ENCODE measurements around the gene CHST8.

The CHST8 gene

DNA sequence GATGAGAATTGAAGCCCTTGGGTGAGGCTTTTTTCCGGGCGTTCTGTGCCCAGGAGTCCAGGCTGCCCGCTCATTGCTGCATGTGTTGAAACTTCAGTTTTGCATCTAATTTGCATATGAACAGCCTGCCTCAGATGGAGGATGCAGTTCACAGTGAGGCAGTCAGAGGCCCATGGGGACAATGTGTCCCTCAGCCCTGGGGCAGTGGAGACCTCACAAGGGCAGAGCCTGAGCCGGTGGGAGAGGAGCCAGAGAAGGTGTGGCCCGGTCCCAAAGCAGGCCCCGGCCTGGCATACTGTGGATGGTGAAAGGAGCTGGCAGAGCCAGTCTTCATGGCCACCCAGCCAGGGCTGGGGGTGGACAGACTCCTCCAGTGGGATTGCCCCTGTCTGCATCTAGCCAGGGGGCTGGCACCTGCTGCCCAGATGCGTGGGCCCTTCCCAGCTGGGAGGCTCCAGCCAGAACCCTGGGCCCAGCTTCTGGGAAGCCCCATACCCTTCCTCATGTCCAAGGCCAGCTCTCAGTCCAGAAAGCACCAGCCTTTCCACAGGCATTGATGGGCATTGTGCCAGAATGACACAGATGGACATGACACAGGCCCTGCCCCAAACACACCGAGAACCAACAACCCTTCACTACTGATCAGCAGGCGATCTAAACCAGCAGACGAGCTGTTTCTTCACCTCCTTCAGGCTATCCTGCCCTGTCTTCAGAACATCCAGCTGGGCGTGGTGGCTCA, 142.0 kb downstream of the CHST8 start:
- TF ChIP-seq, protein P1, sequence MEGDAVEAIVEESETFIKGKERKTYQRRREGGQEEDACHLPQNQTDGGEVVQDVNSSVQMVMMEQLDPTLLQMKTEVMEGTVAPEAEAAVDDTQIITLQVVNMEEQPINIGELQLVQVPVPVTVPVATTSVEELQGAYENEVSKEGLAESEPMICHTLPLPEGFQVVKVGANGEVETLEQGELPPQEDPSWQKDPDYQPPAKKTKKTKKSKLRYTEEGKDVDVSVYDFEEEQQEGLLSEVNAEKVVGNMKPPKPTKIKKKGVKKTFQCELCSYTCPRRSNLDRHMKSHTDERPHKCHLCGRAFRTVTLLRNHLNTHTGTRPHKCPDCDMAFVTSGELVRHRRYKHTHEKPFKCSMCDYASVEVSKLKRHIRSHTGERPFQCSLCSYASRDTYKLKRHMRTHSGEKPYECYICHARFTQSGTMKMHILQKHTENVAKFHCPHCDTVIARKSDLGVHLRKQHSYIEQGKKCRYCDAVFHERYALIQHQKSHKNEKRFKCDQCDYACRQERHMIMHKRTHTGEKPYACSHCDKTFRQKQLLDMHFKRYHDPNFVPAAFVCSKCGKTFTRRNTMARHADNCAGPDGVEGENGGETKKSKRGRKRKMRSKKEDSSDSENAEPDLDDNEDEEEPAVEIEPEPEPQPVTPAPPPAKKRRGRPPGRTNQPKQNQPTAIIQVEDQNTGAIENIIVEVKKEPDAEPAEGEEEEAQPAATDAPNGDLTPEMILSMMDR (IDR thresholded peaks at IDR 0.05; ENCODE audit: borderline replicate concordance, control extremely low read depth, extremely low read depth, insufficient read depth, missing control alignments) = no peak
- in situ Hi-C loops (cut with MboI; ENCODE audit: low sequenced_read_pairs, unreplicated experiment) = loop anchor here (10.0 to 25.0 kb wide), 2 partner anchors 339 to 527 kb away; partner anchors contain the start of gene SLC7A10
- DNase-seq (ENCODE audit: low spot score) = no peak

DNA sequence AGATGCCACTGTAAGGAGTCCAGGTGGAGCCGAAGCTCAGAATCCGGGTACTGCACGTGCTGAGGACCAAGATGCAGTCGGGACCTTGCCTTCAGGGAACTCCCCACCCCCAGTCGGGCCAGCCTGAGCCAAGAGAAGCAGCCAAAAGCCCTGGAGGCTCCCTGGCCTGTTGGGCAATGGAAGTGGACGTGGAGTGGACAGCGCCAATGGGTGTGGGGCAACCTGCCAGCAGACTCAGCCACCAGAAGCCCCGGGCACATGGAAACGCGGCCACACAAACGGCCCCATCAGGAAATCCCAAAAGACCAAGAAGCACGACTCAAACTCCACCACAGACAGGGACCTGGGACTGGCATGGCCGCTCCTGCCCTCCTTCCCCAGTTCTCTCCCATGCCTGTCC, 144.9 kb downstream of the CHST8 start:
- TF ChIP-seq, protein P1 (IDR thresholded peaks at IDR 0.05; ENCODE audit: borderline replicate concordance, control extremely low read depth, extremely low read depth, insufficient read depth, missing control alignments) = no peak
- in situ Hi-C loops (cut with MboI; ENCODE audit: low sequenced_read_pairs, unreplicated experiment) = loop anchor here (10.0 to 25.0 kb wide), 2 partner anchors 342 to 529 kb away; partner anchors contain the start of gene SLC7A10
- DNase-seq (ENCODE audit: low spot score) = no peak

DNA sequence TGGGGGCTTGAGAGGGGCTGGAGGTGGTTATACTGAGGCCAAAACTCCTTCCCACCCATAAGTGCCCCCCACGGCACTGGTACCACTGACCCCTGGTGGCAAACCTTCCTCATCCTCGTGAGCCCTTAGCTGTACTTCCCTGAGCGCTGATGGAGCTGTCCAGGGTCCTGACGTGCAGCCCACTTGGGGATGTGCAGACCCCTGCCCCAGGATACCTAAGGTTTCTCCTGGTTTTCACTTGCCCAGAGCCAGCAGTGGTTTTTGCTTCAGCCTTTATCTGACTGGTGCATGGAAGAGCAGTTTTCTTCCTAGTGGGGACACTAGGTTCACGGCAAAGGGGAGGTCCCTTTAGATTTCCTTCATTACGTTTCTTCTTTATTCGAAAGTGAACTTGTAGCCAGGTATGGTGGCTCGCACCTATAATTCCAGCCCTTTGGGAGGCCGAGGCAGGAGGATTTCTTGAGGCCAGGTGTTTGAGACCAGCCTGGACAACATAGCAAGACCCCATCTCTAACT, 146.2 kb downstream of the CHST8 start:
- TF ChIP-seq, protein P1 (IDR thresholded peaks at IDR 0.05; ENCODE audit: borderline replicate concordance, control extremely low read depth, extremely low read depth, insufficient read depth, missing control alignments) = no peak
- in situ Hi-C loops (cut with MboI; ENCODE audit: low sequenced_read_pairs, unreplicated experiment) = loop anchor here (10.0 to 25.0 kb wide), 2 partner anchors 343 to 531 kb away; partner anchors contain the start of gene SLC7A10
- DNase-seq (ENCODE audit: low spot score) = no peak

DNA sequence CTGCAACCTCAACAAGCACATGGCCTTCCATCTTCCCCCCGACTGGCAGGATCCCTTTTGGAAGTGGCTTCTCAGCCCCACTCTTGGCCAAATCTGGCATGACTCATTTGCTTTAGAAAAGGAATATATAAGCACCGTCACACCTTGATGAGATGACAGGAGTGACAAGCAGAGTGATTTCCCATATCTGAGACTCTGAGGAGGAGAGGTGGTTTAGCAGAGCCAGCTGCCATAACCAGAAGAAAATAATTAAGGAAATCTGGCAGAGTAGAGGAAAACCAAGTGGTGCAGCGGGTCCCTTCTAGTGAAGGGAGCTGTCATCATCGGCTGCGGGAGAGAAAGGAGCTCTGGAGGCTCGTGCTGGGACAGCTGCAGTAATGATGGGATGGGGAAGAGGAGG, 147.5 kb downstream of the CHST8 start:
- in situ Hi-C loops (cut with MboI; ENCODE audit: low sequenced_read_pairs, unreplicated experiment) = loop anchor here (10.0 to 25.0 kb wide), 2 partner anchors 344 to 532 kb away; partner anchors contain the start of gene SLC7A10
- no peak for DNase-seq (ENCODE audit: low spot score)
- TF ChIP-seq, protein P1 (IDR thresholded peaks at IDR 0.05; ENCODE audit: borderline replicate concordance, control extremely low read depth, extremely low read depth, insufficient read depth, missing control alignments) = no peak

DNA sequence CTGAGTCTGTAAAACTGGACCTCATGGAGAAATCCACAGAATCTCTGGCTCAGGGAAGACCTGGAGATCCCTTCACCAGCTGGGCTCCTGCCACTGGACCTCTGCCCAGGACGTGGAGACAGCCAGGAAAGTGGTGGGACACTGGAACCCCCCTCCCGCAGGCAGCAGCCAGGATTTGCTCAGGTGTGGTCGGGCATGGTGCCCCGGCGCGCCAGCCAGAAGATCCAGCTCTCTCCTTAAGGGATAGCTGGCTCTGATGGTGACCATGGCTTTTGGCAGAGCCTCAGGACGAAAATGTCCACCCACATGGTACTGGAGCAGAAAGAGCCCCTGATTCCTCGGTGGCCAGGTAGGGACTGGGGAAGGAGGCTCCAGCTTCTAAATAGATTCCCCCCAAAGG, 148.4 kb downstream of the CHST8 start:
- in situ Hi-C loops (cut with MboI; ENCODE audit: low sequenced_read_pairs, unreplicated experiment) = loop anchor here (25.0 kb wide), 1 partner anchor 533 kb away; the partner anchor contains the start of gene SLC7A10
- TF ChIP-seq, protein P1 (IDR thresholded peaks at IDR 0.05; ENCODE audit: borderline replicate concordance, control extremely low read depth, extremely low read depth, insufficient read depth, missing control alignments) = no peak
- no peak for DNase-seq (ENCODE audit: low spot score)

DNA sequence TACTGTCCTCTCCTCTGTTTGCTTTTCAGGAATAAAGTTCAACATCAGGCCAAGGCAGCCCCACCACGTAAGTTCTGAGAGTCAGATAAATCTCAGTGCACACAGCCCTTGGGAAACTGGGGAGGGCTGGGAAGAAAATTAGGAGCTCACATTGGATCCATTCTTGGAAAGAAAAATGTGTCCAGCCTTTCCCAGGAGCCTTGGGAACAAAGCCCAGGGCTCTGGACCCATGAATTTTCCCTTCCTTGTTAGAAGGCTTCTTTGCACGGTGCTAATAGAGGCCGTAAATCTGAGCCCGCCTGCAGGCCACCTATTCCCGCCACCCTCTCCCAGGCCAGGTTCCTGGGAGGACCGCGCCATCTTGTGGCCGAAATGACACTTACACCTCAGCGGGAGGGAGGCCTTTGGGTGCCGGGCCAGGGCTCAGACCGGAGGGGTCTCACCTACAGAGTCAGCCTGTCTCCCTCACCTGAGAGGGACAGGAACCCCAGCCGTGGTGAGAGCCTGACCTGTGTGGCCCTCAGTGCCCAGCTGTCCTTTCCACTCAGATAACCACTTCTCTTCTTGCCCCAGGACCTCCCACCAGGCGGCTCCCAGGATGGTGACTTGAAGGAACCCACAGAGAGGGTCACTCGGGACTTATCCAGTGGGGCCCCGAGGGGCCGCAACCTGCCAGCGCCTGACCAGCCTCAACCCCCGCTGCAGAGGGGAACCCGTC, 149.8 kb downstream of the CHST8 start:
- DNase-seq (ENCODE audit: low spot score) = peak; percentile 87
- in situ Hi-C loops (cut with MboI; ENCODE audit: low sequenced_read_pairs, unreplicated experiment) = loop anchor here (25.0 kb wide), 1 partner anchor 534 kb away; the partner anchor contains the start of gene SLC7A10
- TF ChIP-seq, protein P1 (IDR thresholded peaks at IDR 0.05; ENCODE audit: borderline replicate concordance, control extremely low read depth, extremely low read depth, insufficient read depth, missing control alignments) = peak; percentile 86

All from GM13976 (cell line).